H9 (cell line): ENCODE data around the gene ACOT8. TPM values are rescaled to one million over a fixed set of nuclear protein-coding genes. Genes with fewer than 3 reads are reported as not detected.

Experiments
- DNase-seq: peaks from one replicate; pipeline ENCODE4 v3.0.0-alpha.2; 2017
- H2AFZ ChIP-seq: one replicate; pipeline ENCODE4 v1.6.1; 2013; ENCODE audit warnings: mild to moderate bottlenecking, low read length, control low read depth, moderate library complexity
- H2AK5ac ChIP-seq: 2 replicates; pipeline ENCODE4 v1.6.1; 2013; ENCODE audit warnings: low read length, control low read depth, mixed read lengths; ENCODE audit not compliant: insufficient read length
- H2BK120ac ChIP-seq: one replicate; pipeline ENCODE4 v1.6.1; 2013; ENCODE audit warnings: low read depth, mild to moderate bottlenecking, low read length, control low read depth, inconsistent platforms; ENCODE audit not compliant: poor library complexity, severe bottlenecking
- H2BK12ac ChIP-seq: 2 replicates; pipeline ENCODE4 v1.6.1; 2013; ENCODE audit warnings: low read length, control low read depth, mixed read lengths, low read depth; ENCODE audit not compliant: insufficient read length
- H2BK15ac ChIP-seq: 2 replicates; pipeline ENCODE4 v1.6.1; 2013; ENCODE audit warnings: low read depth, low read length, control low read depth
- H2BK20ac ChIP-seq: one replicate; pipeline ENCODE4 v1.6.1; 2013; ENCODE audit warnings: low read depth, mild to moderate bottlenecking, low read length, control low read depth, inconsistent platforms; ENCODE audit not compliant: poor library complexity, severe bottlenecking
- H2BK5ac ChIP-seq: 2 replicates; pipeline ENCODE4 v1.6.1; 2013; ENCODE audit warnings: low read length, control low read depth, mixed read lengths; ENCODE audit not compliant: insufficient read length
- H3K14ac ChIP-seq: 2 replicates; pipeline ENCODE4 v1.6.1; 2013; ENCODE audit warnings: low read length, control low read depth; ENCODE audit not compliant: insufficient read depth
- H3K18ac ChIP-seq: 2 replicates; pipeline ENCODE4 v1.6.1; 2013; ENCODE audit warnings: low read depth, mild to moderate bottlenecking, mixed read lengths, low read length, control low read depth; ENCODE audit not compliant: insufficient read length
- H3K23ac ChIP-seq: 2 replicates; pipeline ENCODE4 v1.6.1; 2013; ENCODE audit warnings: low read length, control low read depth, mixed read lengths, low read depth; ENCODE audit not compliant: insufficient read length
- H3K23me2 ChIP-seq: 2 replicates; pipeline ENCODE4 v1.6.1; 2013; ENCODE audit warnings: low read depth, mild to moderate bottlenecking, mixed read lengths, low read length, control low read depth; ENCODE audit not compliant: insufficient read length, poor library complexity, severe bottlenecking
- H3K27ac ChIP-seq: 2 replicates; pipeline ENCODE4 v1.5.1; 2013; ENCODE audit warnings: low read length, control low read depth, mixed read lengths, low read depth; ENCODE audit not compliant: insufficient read length
- H3K27me3 ChIP-seq: 2 replicates; pipeline ENCODE4 v1.6.1; 2013; ENCODE audit warnings: low read length, control low read depth, inconsistent platforms; ENCODE audit not compliant: insufficient read depth
- H3K4ac ChIP-seq: 2 replicates; pipeline ENCODE4 v1.6.1; 2013; ENCODE audit warnings: low read depth, mild to moderate bottlenecking, control low read depth, inconsistent platforms, low read length, moderate library complexity
- H3K4me1 ChIP-seq: 2 replicates; pipeline ENCODE4 v1.6.1; 2013; ENCODE audit warnings: low read length, control low read depth, inconsistent platforms; ENCODE audit not compliant: insufficient read depth
- H3K4me2 ChIP-seq: 2 replicates; pipeline ENCODE4 v1.6.1; 2013; ENCODE audit warnings: low read length, control low read depth, mixed read lengths; ENCODE audit not compliant: insufficient read length, insufficient read depth
- H3K56ac ChIP-seq: 2 replicates; pipeline ENCODE4 v1.6.1; 2013; ENCODE audit warnings: low read depth, mild to moderate bottlenecking, mixed read lengths, low read length, control low read depth; ENCODE audit not compliant: insufficient read length
- H3K79me1 ChIP-seq: 2 replicates; pipeline ENCODE4 v1.6.1; 2013; ENCODE audit warnings: low read depth, mild to moderate bottlenecking, moderate library complexity, low read length, control low read depth, inconsistent platforms; ENCODE audit not compliant: insufficient read depth, poor library complexity, severe bottlenecking
- H3K79me2 ChIP-seq: 2 replicates; pipeline ENCODE4 v1.6.1; 2013; ENCODE audit warnings: low read length, control low read depth, inconsistent platforms; ENCODE audit not compliant: insufficient read depth
- H3K9ac ChIP-seq: 2 replicates; pipeline ENCODE4 v1.6.1; 2013; ENCODE audit warnings: low read length, control low read depth, mixed read lengths; ENCODE audit not compliant: insufficient read length; ENCODE audit errors: extremely low read depth
- H3K9me3 ChIP-seq: one replicate; pipeline ENCODE4 v1.6.1; 2013; ENCODE audit warnings: low read depth, low read length, inconsistent platforms; ENCODE audit not compliant: control insufficient read depth
- H3T11ph ChIP-seq: one replicate; pipeline ENCODE4 v1.6.1; 2013; ENCODE audit warnings: mild to moderate bottlenecking, low read length, control low read depth, inconsistent platforms
- H4K20me1 ChIP-seq: one replicate; pipeline ENCODE4 v1.6.1; 2013; ENCODE audit not compliant: control insufficient read depth, insufficient read length, insufficient read depth
- H4K5ac ChIP-seq: 2 replicates; pipeline ENCODE4 v1.6.1; 2013; ENCODE audit warnings: low read depth, mild to moderate bottlenecking, mixed read lengths, low read length, control low read depth; ENCODE audit not compliant: insufficient read length
- H4K8ac ChIP-seq: replicated peaks from 2 replicates; pipeline ENCODE4 v1.6.1; 2013; ENCODE audit warnings: low read length, control low read depth, mixed read lengths, low read depth; ENCODE audit not compliant: insufficient read length
- H4K91ac ChIP-seq: 2 replicates; pipeline ENCODE4 v1.6.1; 2013; ENCODE audit warnings: low read depth, mild to moderate bottlenecking, moderate library complexity, mixed read lengths, low read length, control low read depth; ENCODE audit not compliant: insufficient read length
- H3K27ac Mint-ChIP-seq, 3 experiments: 2 replicates in 2 of 3; 3 replicates in 1 of 3; pipeline ENCODE4 v1.8.0; 2020 to 2021; ENCODE audit warnings: mixed read lengths in 3 of 3, mild to moderate bottlenecking in 1 of 3, moderate library complexity in 1 of 3
- H3K27me3 Mint-ChIP-seq: 2 replicates; pipeline ENCODE4 v1.8.0; 2021; ENCODE audit warnings: low read depth, mild to moderate bottlenecking, moderate library complexity, mixed read lengths
- H3K36me3 Mint-ChIP-seq, 3 experiments: 2 replicates in 2 of 3; 3 replicates in 1 of 3; pipeline ENCODE4 v1.8.0; 2020 to 2021; ENCODE audit warnings: low read depth in 3 of 3, mixed read lengths in 3 of 3; ENCODE audit not compliant: insufficient read depth in 1 of 3
- H3K4me1 Mint-ChIP-seq, 2 experiments: 2 replicates each; pipeline ENCODE4 v1.8.0; 2020; ENCODE audit warnings: mixed read lengths in 2 of 2
- H3K4me3 Mint-ChIP-seq, 2 experiments: 2 replicates in 1 of 2; 3 replicates in 1 of 2; pipeline ENCODE4 v1.8.0; 2020 to 2021; ENCODE audit warnings: mild to moderate bottlenecking in 2 of 2, mixed read lengths in 2 of 2, moderate library complexity in 1 of 2
- H3K9me3 Mint-ChIP-seq, 2 experiments: 2 replicates in 1 of 2; 3 replicates in 1 of 2; pipeline ENCODE4 v1.8.0; 2020; ENCODE audit warnings: mild to moderate bottlenecking in 2 of 2, mixed read lengths in 2 of 2, moderate library complexity in 1 of 2
- CTCF ChIP-seq: fragments of 200-600 bp; sonication (generic); conservative IDR thresholded peaks from 3 replicates; pipeline ENCODE4 v1.8.0; 2021; ENCODE audit warnings: antibody characterized with exemption, mild to moderate bottlenecking
- WGBS: extraction: QIAGEN DNeasy Blood & Tissue Kit; methylation state at CpG from one replicate; pipeline ENCODE4 v1.1.7; 2013; ENCODE audit warnings: missing lambda C conversion rate, low lambda C conversion rate, mixed read lengths; ENCODE audit not compliant: insufficient read length; ENCODE audit errors: extremely low coverage; 5-methylcytosine and 5-hydroxymethylcytosine counted together
- total RNA-seq: library from RNA; stranded (reverse); gene quantifications from 2 replicates; pipeline ENCODE4 v1.2.1, GENCODE V29; 2021

Gene ACOT8
- total RNA-seq, 1 experiment from 2014 or later = 26.7 TPM

GRCh38 chr20:45897692-45898091, 40.5 kb upstream of the ACOT8 start:
- Histone ChIP-seq H4K91ac (no peak overlapping the region), H2AK5ac (no peak overlapping the region), H3K14ac (no peak overlapping the region), H3K27me3 (no peaks in the 10 kb centered on the region), H3K9me3 (no peaks in the 10 kb centered on the region), H3K9ac (no peak overlapping the region), H2BK12ac (no peak overlapping the region), H2BK5ac (no peak overlapping the region), H2BK20ac (no peak overlapping the region), H3K4ac (no peak overlapping the region), H3K18ac (no peak overlapping the region), H3K27ac (no peak overlapping the region), H3K56ac (no peak overlapping the region), H3T11ph (no peak overlapping the region), H2BK15ac (no peak overlapping the region), H3K23me2 (no peaks in the 10 kb centered on the region), H3K23ac (no peak overlapping the region), H4K20me1 (no peaks in the 10 kb centered on the region), H3K4me2 (no peak overlapping the region), H2BK120ac (no peak overlapping the region), H4K8ac (no peak overlapping the region), H2AFZ (no peak overlapping the region), H3K79me1 (no peaks in the 10 kb centered on the region), H3K4me1 (no peaks in the 10 kb centered on the region), H3K79me2 (no peaks in the 10 kb centered on the region), H4K5ac (no peak overlapping the region)
- no CpG with 5 or more reads among the region's 7 CpGs for WGBS
- no peak for DNase-seq
- Mint-ChIP-seq H3K4me1 (no peaks in the 10 kb centered on the region), H3K36me3 (peaks cover 23 to 56% (median 47%) of the 10 kb centered on the region in 3 experiments), H3K27me3 (no peaks in the 10 kb centered on the region; the same call in 1 of the 2 replicates), H3K27ac (peak overlapping the region in 2 of 3 experiments; percentile 25 to 46; a peak in 2 of 7 replicates), H3K9me3 (no peaks in the 10 kb centered on the region), H3K4me3 (no peak overlapping the region)
- no peak for TF ChIP-seq CTCF
